K562 (cell line): ENCODE results near the gene SLC25A51. TPM values are rescaled to one million over a fixed set of nuclear protein-coding genes. Genes with fewer than 3 reads are reported as not detected.

Source experiments
- ATAC-seq: fragments of 200-7000 bp; cut with Tn5 transposase; 3 replicates; pipeline ENCODE4 v1.9.1; 2020; ENCODE audit warnings: moderate library complexity
- BruUV-seq: library from RNA; stranded (reverse); fragments of 400-500 nt; replicated peaks from 2 replicates; lab custom pipeline; 2021; lab: Mats Ljungman, UMichigan
- CTCF ChIA-PET: fragments of 300-600 bp; formaldehyde crosslinking; extraction: SDS; loops from one replicate; lab custom pipeline; 2021; ENCODE audit warnings: low intra/inter-chr PET ratio; lab: Yijun Ruan, JAX
- POLR2A ChIA-PET: fragments of 300-600, 350-650 bp; sonication (Branson Sonifier 250); formaldehyde crosslinking; extraction: SDS; loops from one replicate; lab custom pipeline; 2021; ENCODE audit warnings: antibody characterized with exemption, inconsistent platforms; lab: Yijun Ruan, JAX
- DNase-seq, 4 experiments: peaks; one replicate each; pipeline versions ENCODE4 v3.0.0 to v3.0.0-alpha.2; 2011 to 2018; ENCODE audit warnings: low spot score in 3 of 4, mixed read lengths in 3 of 4; ENCODE audit errors: extremely low read depth in 1 of 4
- FAIRE-seq: peaks from 2 replicates; lab custom pipeline; 2011; peaks lifted over from hg19 to GRCh38; lab: Jason Lieb, UNC
- H2AFZ ChIP-seq: 2 replicates; pipeline ENCODE4 v1.6.0; 2011; ENCODE audit warnings: low read depth, low read length, control low read depth, inconsistent platforms
- H3K27ac ChIP-seq: fragments of 200-600 bp; 3 replicates; pipeline ENCODE4 v1.8.0; 2011; ENCODE audit warnings: low read depth, mild to moderate bottlenecking, control low read depth, inconsistent platforms, low read length, moderate library complexity, mixed read lengths; ENCODE audit errors: extremely low read depth
- H3K27me3 ChIP-seq, 2 experiments: fragments of 300-600 bp in 1 of 2; 2 replicates in 1 of 2; 3 replicates in 1 of 2; pipeline versions ENCODE4 v1.6.0 to v1.8.0; 2011; ENCODE audit warnings: inconsistent platforms in 2 of 2, low read length in 2 of 2, mild to moderate bottlenecking in 1 of 2, mixed read lengths in 1 of 2, moderate library complexity in 1 of 2; ENCODE audit not compliant: control insufficient read depth in 2 of 2, insufficient read depth in 2 of 2
- H3K36me3 ChIP-seq: fragments of 300-600 bp; 3 replicates; pipeline ENCODE4 v1.8.0; 2011; ENCODE audit warnings: mild to moderate bottlenecking, low read length, inconsistent platforms; ENCODE audit not compliant: control insufficient read depth, insufficient read depth
- H3K4me1 ChIP-seq, 2 experiments: fragments of 200-600 bp in 1 of 2; replicated peaks in 1 of 2; 2 replicates in 1 of 2; 3 replicates in 1 of 2; pipeline versions ENCODE4 v1.5.1 to v1.8.0; 2011; ENCODE audit warnings: inconsistent platforms in 2 of 2, low read length in 2 of 2, mild to moderate bottlenecking in 1 of 2, mixed read lengths in 1 of 2, moderate library complexity in 1 of 2; ENCODE audit not compliant: control insufficient read depth in 2 of 2, insufficient read depth in 2 of 2
- H3K4me2 ChIP-seq: 2 replicates; pipeline ENCODE4 v1.6.1; 2011; ENCODE audit warnings: low read length, control low read depth, inconsistent platforms, mixed read lengths; ENCODE audit not compliant: insufficient read depth
- H3K4me3 ChIP-seq: fragments of 200-600 bp; sonication (generic), shearing (Covaris generic); 2 replicates; pipeline ENCODE4 v1.5.1; 2016; ENCODE audit warnings: control low read depth, inconsistent platforms
- H3K79me2 ChIP-seq: fragments of 200-600 bp; 3 replicates; pipeline ENCODE4 v1.8.0; 2011; ENCODE audit warnings: low read length, inconsistent platforms; ENCODE audit not compliant: control insufficient read depth, insufficient read depth
- H3K9ac ChIP-seq, 2 experiments: 2 replicates each; pipeline versions ENCODE4 v1.6.0 to v1.6.1; 2011; ENCODE audit warnings: low read depth in 2 of 2, low read length in 2 of 2, control low read depth in 1 of 2, inconsistent platforms in 1 of 2, mild to moderate bottlenecking in 1 of 2, mixed read lengths in 1 of 2; ENCODE audit not compliant: insufficient read depth in 1 of 2
- H3K9me1 ChIP-seq: one replicate; pipeline ENCODE4 v1.6.0; 2011; ENCODE audit warnings: inconsistent platforms, mild to moderate bottlenecking, low read length, moderate library complexity; ENCODE audit not compliant: control insufficient read depth, insufficient read depth
- H3K9me3 ChIP-seq: replicated peaks from 2 replicates; pipeline ENCODE4 v1.5.1; 2011; ENCODE audit warnings: low read depth, low read length, inconsistent platforms; ENCODE audit not compliant: control insufficient read depth, insufficient read depth
- H4K20me1 ChIP-seq: replicated peaks from 2 replicates; pipeline ENCODE4 v1.6.1; 2011; ENCODE audit warnings: low read length, inconsistent platforms, mixed read lengths; ENCODE audit not compliant: control insufficient read depth, insufficient read depth
- CAMTA2 ChIP-seq: fragments of 250-450 bp; sonication (Bioruptor Pico); conservative IDR thresholded peaks from 2 replicates; pipeline ENCODE4 v1.5.1; 2022
- CCNT2 ChIP-seq: IDR thresholded peaks from 2 replicates; pipeline ENCODE4 v1.6.1; 2011; ENCODE audit warnings: borderline replicate concordance, low read depth, mild to moderate bottlenecking, moderate library complexity, mixed read lengths, low read length; ENCODE audit not compliant: insufficient read length; ENCODE audit errors: extremely low read depth
- EP300 ChIP-seq: IDR thresholded peaks from 2 replicates; pipeline ENCODE4 v1.6.1; 2012; ENCODE audit warnings: low read length, improper control_type of control experiment
- ESRRB ChIP-seq: fragments of 250-450 bp; sonication (Bioruptor Pico); IDR thresholded peaks from 2 replicates; pipeline ENCODE4 v1.5.0; 2020; ENCODE audit warnings: mild to moderate bottlenecking, moderate library complexity, borderline replicate concordance
- ETS2 ChIP-seq: IDR thresholded peaks from 2 replicates; pipeline ENCODE4 v1.6.1; 2016; ENCODE audit warnings: borderline replicate concordance, missing genetic modification characterization, mild to moderate bottlenecking, moderate library complexity, missing compliant biosample characterization; ENCODE audit not compliant: poor library complexity, severe bottlenecking
- FOXJ2 ChIP-seq: fragments of 200-800 bp; sonication (Bioruptor generic); IDR thresholded peaks from 2 replicates; pipeline ENCODE4 v1.6.1; 2016; ENCODE audit warnings: missing genetic modification characterization, missing compliant biosample characterization
- ILK ChIP-seq: fragments of 450-650 bp; IDR thresholded peaks from 2 replicates; pipeline ENCODE4 v1.6.1; 2016; ENCODE audit warnings: missing genetic modification characterization, low read depth, mild to moderate bottlenecking, missing compliant biosample characterization, moderate library complexity, borderline replicate concordance
- PYGO2 ChIP-seq: fragments of 450-650 bp; IDR thresholded peaks from 2 replicates; pipeline ENCODE4 v1.6.1; 2016; ENCODE audit warnings: mild to moderate bottlenecking, missing genetic modification characterization, moderate library complexity, missing compliant biosample characterization
- SMAD3 ChIP-seq: fragments of 450-650 bp; formaldehyde crosslinking; conservative IDR thresholded peaks from 2 replicates; pipeline ENCODE4 v1.4.0; 2020; ENCODE audit warnings: mild to moderate bottlenecking
- U2AF2 ChIP-seq: fragments of 200-400 bp; formaldehyde crosslinking; optimal IDR thresholded peaks from 2 replicates; pipeline ENCODE3; 2017; ENCODE audit warnings: low read depth, mild to moderate bottlenecking, low read length
- ZBTB1 ChIP-seq: sonication (generic); formaldehyde crosslinking; IDR thresholded peaks from 2 replicates; pipeline ENCODE4 v1.8.1; 2023; ENCODE audit warnings: missing genetic modification reagents, low read depth, mild to moderate bottlenecking, borderline replicate concordance
- ZKSCAN8 ChIP-seq: fragments of 200-800 bp; sonication (Bioruptor generic); IDR thresholded peaks from 2 replicates; pipeline ENCODE4 v1.6.1; 2016; ENCODE audit warnings: missing genetic modification characterization, missing compliant biosample characterization
- ZMIZ1 ChIP-seq, 2 experiments: fragments of 150-350 bp in 1 of 2; IDR thresholded peaks; 2 replicates each; pipeline ENCODE4 v1.6.1; 2012 to 2016; ENCODE audit warnings: low read depth in 2 of 2, low read length in 2 of 2, mild to moderate bottlenecking in 1 of 2, moderate library complexity in 1 of 2
- ZNF436 ChIP-seq: fragments of 250-450, 450-650 bp; sonication (Bioruptor Pico); formaldehyde crosslinking; IDR thresholded peaks from 2 replicates; pipeline ENCODE4 v1.7.0; 2020; ENCODE audit warnings: mild to moderate bottlenecking
- WGBS: fragments of 100-300 bp; shearing (Covaris generic); methylation state at CpG from one replicate; pipeline ENCODE4 v1.1.6; 2016; ENCODE audit warnings: low coverage, mixed read lengths; ENCODE audit not compliant: insufficient coverage; ENCODE audit errors: missing lambda C conversion rate; 5-methylcytosine and 5-hydroxymethylcytosine counted together
- in situ Hi-C: fragments of 300-500 bp; cut with MboI; formaldehyde crosslinking; loops from 4 replicates; pipeline ENCODE4 v1.15.0; 2018; ENCODE audit warnings: inconsistent platforms, mixed read lengths
- intact Hi-C: fragments of 100-400 bp; cut with micrococcal nuclease; formaldehyde crosslinking; loops from 2 replicates; pipeline ENCODE4 v1.14.2; 2022
- polyA plus RNA-seq, 8 experiments: library from polyadenylated mRNA; depleted of rRNA in 4 of 8; stranded (reverse) in 5 of 8; unstranded in 3 of 8; fragments of >200 nt; fragmentation: Nextera tagmentation in 2 of 8; fragmentation: Illumina TruSeq in 1 of 8; extraction: Ambion mirVana in 2 of 8; extraction: Trizol in 1 of 8; gene quantifications; 2 replicates each; pipeline versions ENCODE4 v1.2.1 to v1.2.3, GENCODE V29; 2011 to 2014; ENCODE audit warnings: inconsistent platforms in 1 of 8, missing spikeins in 1 of 8
- total RNA-seq, 7 experiments: library from RNA; depleted of rRNA in 6 of 7; stranded (reverse); fragments of >200 nt in 6 of 7; fragmentation: Illumina TruSeq in 2 of 7; extraction: Trizol in 2 of 7; gene quantifications; 2 replicates each; pipeline versions ENCODE4 v1.2.1 to v1.2.3, GENCODE V29; 2011 to 2021; ENCODE audit warnings: low replicate concordance in 1 of 7
- TF ChIP-seq, protein P1 (sequence below): sonication (generic); IDR thresholded peaks from 2 replicates; pipeline ENCODE4 v1.6.1; 2016
- TF ChIP-seq, protein P2 (sequence below): fragments of 250-450 bp; sonication (Bioruptor Pico); IDR thresholded peaks from 2 replicates; pipeline ENCODE4 v1.4.0; 2020; ENCODE audit warnings: borderline replicate concordance

Gene SLC25A51
- total and polyA plus RNA-seq, 9 of the 15 experiments (the other 6 are each of a cell fraction or from before 2014, with no cell fraction given), result 9.1 to 40.7 (median 24.5) TPM

DNA sequence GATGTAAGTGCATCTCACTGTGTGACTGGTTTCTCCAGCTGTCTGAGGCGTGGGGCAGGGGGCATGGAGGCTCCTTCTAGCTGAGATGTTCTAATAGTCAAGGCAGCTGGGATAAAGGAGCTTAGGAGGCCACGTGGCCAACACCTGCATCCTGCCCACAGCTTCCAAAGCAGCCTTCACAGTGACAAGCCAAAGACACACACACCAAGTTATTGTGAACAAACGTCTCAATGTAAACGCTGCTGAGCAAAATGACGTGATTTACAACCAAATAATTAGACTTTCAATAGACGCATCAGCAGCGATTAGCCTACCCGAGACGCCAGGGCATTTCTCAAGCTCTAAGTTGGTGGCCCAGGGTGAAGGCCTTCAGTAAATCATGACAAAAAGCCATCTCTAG is 23.2 kb upstream of the SLC25A51 start:
- Histone ChIP-seq H3K9me1 (peaks cover 5% of the 10 kb centered on the region), H2AFZ (no peak overlapping the region), H3K27ac (no peak overlapping the region), H3K4me1 (peaks cover 11 to 29% of the 10 kb centered on the region in 2 experiments; a peak in 4 of 5 replicates), H3K9me3 (no peaks in the 10 kb centered on the region), H3K36me3 (peaks cover 5% of the 10 kb centered on the region; the same call in 1 of the 3 replicates), H3K9ac (no peak overlapping the region; a peak in 1 of 4 replicates), H4K20me1 (peaks cover 10% of the 10 kb centered on the region; the same call in 1 of the 2 replicates), H3K27me3 (no peaks in the 10 kb centered on the region), H3K4me2 (no peak overlapping the region)
- FAIRE-seq (no peak), DNase-seq (no peak)
- in situ Hi-C loops (no loop called here), intact Hi-C loops (loop anchor here (5.0 kb wide), 1 partner anchor 480 kb away; no protein-coding TSS in a partner anchor)
- POLR2A ChIA-PET, result interaction anchor here (0.6 to 1.0 kb wide), 2 partner anchors 14 to 112 kb away, joined by 3 read pairs; no protein-coding TSS in a partner anchor
- 63% methylated on average over 9 of the region's 9 CpGs for WGBS
- no peak for TF ChIP-seq CCNT2
- TF ChIP-seq PYGO2 (tag), result no peak
- TF ChIP-seq ZKSCAN8 (CRISPR knock-in tag), result no peak
- no peak for TF ChIP-seq U2AF2
- TF ChIP-seq ETS2 (tag), result no peak
- no peak for TF ChIP-seq ILK (tag)
- no peak for TF ChIP-seq SMAD3 (CRISPR knock-in tag)
- TF ChIP-seq EP300, result no peak
- TF ChIP-seq FOXJ2 (tag), result no peak
- TF ChIP-seq, protein P1, sequence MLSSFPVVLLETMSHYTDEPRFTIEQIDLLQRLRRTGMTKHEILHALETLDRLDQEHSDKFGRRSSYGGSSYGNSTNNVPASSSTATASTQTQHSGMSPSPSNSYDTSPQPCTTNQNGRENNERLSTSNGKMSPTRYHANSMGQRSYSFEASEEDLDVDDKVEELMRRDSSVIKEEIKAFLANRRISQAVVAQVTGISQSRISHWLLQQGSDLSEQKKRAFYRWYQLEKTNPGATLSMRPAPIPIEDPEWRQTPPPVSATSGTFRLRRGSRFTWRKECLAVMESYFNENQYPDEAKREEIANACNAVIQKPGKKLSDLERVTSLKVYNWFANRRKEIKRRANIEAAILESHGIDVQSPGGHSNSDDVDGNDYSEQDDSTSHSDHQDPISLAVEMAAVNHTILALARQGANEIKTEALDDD, result no peak
- no peak for TF ChIP-seq ESRRB (CRISPR knock-in tag)
- TF ChIP-seq ZBTB1, result no peak
- no peak for TF ChIP-seq ZNF436 (CRISPR knock-in tag)
- TF ChIP-seq, protein P2, sequence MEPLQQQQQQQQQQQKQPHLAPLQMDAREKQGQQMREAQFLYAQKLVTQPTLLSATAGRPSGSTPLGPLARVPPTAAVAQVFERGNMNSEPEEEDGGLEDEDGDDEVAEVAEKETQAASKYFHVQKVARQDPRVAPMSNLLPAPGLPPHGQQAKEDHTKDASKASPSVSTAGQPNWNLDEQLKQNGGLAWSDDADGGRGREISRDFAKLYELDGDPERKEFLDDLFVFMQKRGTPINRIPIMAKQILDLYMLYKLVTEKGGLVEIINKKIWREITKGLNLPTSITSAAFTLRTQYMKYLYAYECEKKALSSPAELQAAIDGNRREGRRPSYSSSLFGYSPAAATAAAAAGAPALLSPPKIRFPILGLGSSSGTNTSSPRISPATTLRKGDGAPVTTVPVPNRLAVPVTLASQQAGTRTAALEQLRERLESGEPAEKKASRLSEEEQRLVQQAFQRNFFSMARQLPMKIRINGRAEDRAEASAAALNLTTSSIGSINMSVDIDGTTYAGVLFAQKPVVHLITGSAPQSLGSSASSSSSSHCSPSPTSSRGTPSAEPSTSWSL (CRISPR knock-in tag), result no peak
- no peak for TF ChIP-seq CAMTA2 (CRISPR knock-in tag)
- TF ChIP-seq ZMIZ1 (IDR thresholded peaks at IDR 0.05; ENCODE audit: low read depth in 2 of 2, low read length in 2 of 2), result no peak
- TF ChIP-seq, all 486 proteins: peak for 0
- no peak for ATAC-seq
- CTCF ChIA-PET, result no interaction called here
- H3K79me2 ChIP-seq, result no peaks in the 10 kb centered on the region
- BruUV-seq, result no TSS peak
- no peak overlapping the region for H3K4me3 ChIP-seq
